Neural cell (in vitro differentiated cells): ENCODE data around the gene SSX3.
"Not testable (repeated sequence)": the region's sequence is repeated elsewhere in the genome, so short reads cannot be mapped to it uniquely, and the experiment has no call there.

Experiments
- EP300 ChIP-seq: fragments of 450-650 bp; conservative IDR thresholded peaks from 2 replicates; pipeline ENCODE4 v1.6.1; 2014; ENCODE audit warnings: antibody characterized with exemption, mild to moderate bottlenecking, moderate library complexity; ENCODE audit not compliant: poor library complexity, severe bottlenecking
- EZH2 ChIP-seq: fragments of 200-600, 300-800 bp; shearing (Covaris generic), sonication (generic); IDR thresholded peaks from 2 replicates; pipeline ENCODE4 v1.6.1; 2014; ENCODE audit warnings: antibody characterized with exemption, low read length, borderline replicate concordance, mild to moderate bottlenecking; ENCODE audit not compliant: insufficient read depth, poor library complexity, severe bottlenecking
- MXI1 ChIP-seq: fragments of 450-650 bp; conservative IDR thresholded peaks from 2 replicates; pipeline ENCODE4 v1.6.1; 2014; ENCODE audit warnings: antibody characterized with exemption, mild to moderate bottlenecking; ENCODE audit not compliant: poor library complexity, severe bottlenecking
- POLR2AphosphoS5 ChIP-seq: IDR thresholded peaks from 2 replicates; pipeline ENCODE4 v1.6.1; 2012
- SMC3 ChIP-seq: fragments of 450-650 bp; conservative IDR thresholded peaks from 2 replicates; pipeline ENCODE4 v1.6.1; 2014; ENCODE audit warnings: antibody characterized with exemption, mild to moderate bottlenecking, moderate library complexity; ENCODE audit not compliant: poor library complexity
- TAF1 ChIP-seq: IDR thresholded peaks from 2 replicates; pipeline ENCODE4 v1.6.1; 2012; ENCODE audit warnings: low read depth
- TF ChIP-seq, protein P1 (sequence below): fragments of 450-650 bp; IDR thresholded peaks from 2 replicates; pipeline ENCODE4 v1.5.1; 2014; ENCODE audit warnings: antibody characterized with exemption, mild to moderate bottlenecking, moderate library complexity; ENCODE audit not compliant: poor library complexity, severe bottlenecking

- TF ChIP-seq EZH2, SMC3, MXI1, TAF1, POLR2AphosphoS5, EP300: not testable (repeated sequence)
- TF ChIP-seq, protein P1, sequence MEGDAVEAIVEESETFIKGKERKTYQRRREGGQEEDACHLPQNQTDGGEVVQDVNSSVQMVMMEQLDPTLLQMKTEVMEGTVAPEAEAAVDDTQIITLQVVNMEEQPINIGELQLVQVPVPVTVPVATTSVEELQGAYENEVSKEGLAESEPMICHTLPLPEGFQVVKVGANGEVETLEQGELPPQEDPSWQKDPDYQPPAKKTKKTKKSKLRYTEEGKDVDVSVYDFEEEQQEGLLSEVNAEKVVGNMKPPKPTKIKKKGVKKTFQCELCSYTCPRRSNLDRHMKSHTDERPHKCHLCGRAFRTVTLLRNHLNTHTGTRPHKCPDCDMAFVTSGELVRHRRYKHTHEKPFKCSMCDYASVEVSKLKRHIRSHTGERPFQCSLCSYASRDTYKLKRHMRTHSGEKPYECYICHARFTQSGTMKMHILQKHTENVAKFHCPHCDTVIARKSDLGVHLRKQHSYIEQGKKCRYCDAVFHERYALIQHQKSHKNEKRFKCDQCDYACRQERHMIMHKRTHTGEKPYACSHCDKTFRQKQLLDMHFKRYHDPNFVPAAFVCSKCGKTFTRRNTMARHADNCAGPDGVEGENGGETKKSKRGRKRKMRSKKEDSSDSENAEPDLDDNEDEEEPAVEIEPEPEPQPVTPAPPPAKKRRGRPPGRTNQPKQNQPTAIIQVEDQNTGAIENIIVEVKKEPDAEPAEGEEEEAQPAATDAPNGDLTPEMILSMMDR = not testable (repeated sequence)
Observed at GRCh38 chrX:48397825-48398224, 41.3 kb upstream of the SSX3 start.
